Osteoblast (primary cell): Measurements from ENCODE around the gene PACS1. TPM values are rescaled to one million over a fixed set of nuclear protein-coding genes. Genes with fewer than 3 reads are reported as not detected.
A peak's percentile ranks its signal among the peaks of the same experiment; 100 is the strongest.

Experiments used
- DNase-seq: peaks from one replicate; pipeline ENCODE4 v3.0.0; 2011; ENCODE audit warnings: low spot score, mixed read lengths; ENCODE audit not compliant: insufficient read length; ENCODE audit errors: missing footprints
- H2AFZ ChIP-seq: 2 replicates; pipeline ENCODE4 v1.6.0; 2011; ENCODE audit warnings: mild to moderate bottlenecking, low read length
- H3K27ac ChIP-seq: 2 replicates; pipeline ENCODE4 v1.5.1; 2011; ENCODE audit warnings: mild to moderate bottlenecking, low read depth, low read length, moderate library complexity
- H3K27me3 ChIP-seq: 2 replicates; pipeline ENCODE4 v1.6.0; 2012; ENCODE audit warnings: mild to moderate bottlenecking, control low read depth, inconsistent platforms, low read length, moderate library complexity; ENCODE audit not compliant: insufficient read depth
- H3K36me3 ChIP-seq: 2 replicates; pipeline ENCODE4 v1.5.1; 2011; ENCODE audit warnings: mild to moderate bottlenecking, low read length, control low read depth, moderate library complexity; ENCODE audit not compliant: insufficient read depth
- H3K4me1 ChIP-seq: 2 replicates; pipeline ENCODE4 v1.5.1; 2011; ENCODE audit warnings: mild to moderate bottlenecking, low read length, control low read depth, moderate library complexity; ENCODE audit not compliant: insufficient read depth
- H3K4me2 ChIP-seq: 2 replicates; pipeline ENCODE4 v1.6.0; 2011; ENCODE audit warnings: mild to moderate bottlenecking, low read length; ENCODE audit not compliant: insufficient read depth
- H3K4me3 ChIP-seq: fragments of 200-600 bp; sonication (generic); 3 replicates; pipeline ENCODE4 v1.5.1; 2012; ENCODE audit warnings: mild to moderate bottlenecking, low read length, inconsistent platforms; ENCODE audit not compliant: insufficient read depth
- H3K79me2 ChIP-seq: 2 replicates; pipeline ENCODE4 v1.6.0; 2012; ENCODE audit warnings: mild to moderate bottlenecking, low read length, control low read depth, inconsistent platforms; ENCODE audit not compliant: insufficient read depth
- H3K9me3 ChIP-seq: 2 replicates; pipeline ENCODE4 v1.5.1; 2011; ENCODE audit warnings: low read depth, low read length, control low read depth
- H4K20me1 ChIP-seq: 2 replicates; pipeline ENCODE4 v1.6.0; 2012; ENCODE audit warnings: mild to moderate bottlenecking, low read length, control low read depth; ENCODE audit not compliant: insufficient read depth
- total RNA-seq: library from RNA; depleted of rRNA; stranded (reverse); fragments of >200 nt; gene quantifications from 2 replicates; pipeline ENCODE4 v1.2.3, GENCODE V29; 2012
- TF ChIP-seq, protein P1 (sequence below): IDR thresholded peaks from 2 replicates; pipeline ENCODE4 v1.5.1; 2011; ENCODE audit warnings: mild to moderate bottlenecking, low read depth, low read length, moderate library complexity; ENCODE audit errors: extremely low read depth

Gene PACS1
- total RNA-seq, 1 donor = 38.0 TPM

DNA sequence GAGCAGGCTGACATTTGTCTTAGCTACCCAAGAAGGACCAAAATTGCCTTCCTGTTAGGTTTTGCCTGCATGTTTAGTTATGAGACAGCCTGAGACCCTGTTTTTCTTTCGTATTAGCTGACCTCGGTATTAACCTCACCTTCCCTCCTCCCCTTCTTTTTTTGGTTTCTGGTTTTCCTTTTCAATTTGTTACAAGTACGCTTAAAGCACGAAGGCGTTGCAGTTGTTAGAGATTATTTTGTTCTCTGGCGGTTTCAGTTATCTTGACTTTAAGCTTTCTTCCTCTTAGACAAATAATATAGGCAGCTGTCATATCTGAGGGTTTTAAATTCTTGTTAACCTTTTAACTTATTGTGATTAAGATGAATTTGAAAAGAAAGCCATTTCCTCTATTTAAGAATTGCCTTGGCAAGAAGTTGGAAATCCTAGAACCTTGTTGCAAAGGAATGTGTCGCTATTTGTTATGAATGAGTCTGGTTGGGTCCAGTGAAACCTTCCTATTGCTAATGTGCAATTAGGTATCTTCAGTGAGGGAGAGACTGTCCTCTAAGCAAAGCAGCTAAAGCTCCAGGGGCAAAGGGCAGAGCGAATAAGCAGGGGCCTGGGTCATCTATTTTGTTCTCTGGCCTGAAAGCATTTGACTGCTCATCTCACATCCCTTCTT lies 45.7 kb downstream of the PACS1 start:
- Histone ChIP-seq H3K36me3 (no peaks in the 10 kb centered on the region), H3K4me2 (no peak overlapping the region), H3K79me2 (peaks cover 72% of the 10 kb centered on the region), H3K9me3 (no peaks in the 10 kb centered on the region), H3K4me3 (no peak overlapping the region), H3K27me3 (no peaks in the 10 kb centered on the region), H4K20me1 (peaks cover 9% of the 10 kb centered on the region), H3K27ac (no peak overlapping the region), H2AFZ (no peak overlapping the region), H3K4me1 (peaks cover 48% of the 10 kb centered on the region)
- no peak for DNase-seq
- TF ChIP-seq, protein P1, sequence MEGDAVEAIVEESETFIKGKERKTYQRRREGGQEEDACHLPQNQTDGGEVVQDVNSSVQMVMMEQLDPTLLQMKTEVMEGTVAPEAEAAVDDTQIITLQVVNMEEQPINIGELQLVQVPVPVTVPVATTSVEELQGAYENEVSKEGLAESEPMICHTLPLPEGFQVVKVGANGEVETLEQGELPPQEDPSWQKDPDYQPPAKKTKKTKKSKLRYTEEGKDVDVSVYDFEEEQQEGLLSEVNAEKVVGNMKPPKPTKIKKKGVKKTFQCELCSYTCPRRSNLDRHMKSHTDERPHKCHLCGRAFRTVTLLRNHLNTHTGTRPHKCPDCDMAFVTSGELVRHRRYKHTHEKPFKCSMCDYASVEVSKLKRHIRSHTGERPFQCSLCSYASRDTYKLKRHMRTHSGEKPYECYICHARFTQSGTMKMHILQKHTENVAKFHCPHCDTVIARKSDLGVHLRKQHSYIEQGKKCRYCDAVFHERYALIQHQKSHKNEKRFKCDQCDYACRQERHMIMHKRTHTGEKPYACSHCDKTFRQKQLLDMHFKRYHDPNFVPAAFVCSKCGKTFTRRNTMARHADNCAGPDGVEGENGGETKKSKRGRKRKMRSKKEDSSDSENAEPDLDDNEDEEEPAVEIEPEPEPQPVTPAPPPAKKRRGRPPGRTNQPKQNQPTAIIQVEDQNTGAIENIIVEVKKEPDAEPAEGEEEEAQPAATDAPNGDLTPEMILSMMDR = no peak

DNA sequence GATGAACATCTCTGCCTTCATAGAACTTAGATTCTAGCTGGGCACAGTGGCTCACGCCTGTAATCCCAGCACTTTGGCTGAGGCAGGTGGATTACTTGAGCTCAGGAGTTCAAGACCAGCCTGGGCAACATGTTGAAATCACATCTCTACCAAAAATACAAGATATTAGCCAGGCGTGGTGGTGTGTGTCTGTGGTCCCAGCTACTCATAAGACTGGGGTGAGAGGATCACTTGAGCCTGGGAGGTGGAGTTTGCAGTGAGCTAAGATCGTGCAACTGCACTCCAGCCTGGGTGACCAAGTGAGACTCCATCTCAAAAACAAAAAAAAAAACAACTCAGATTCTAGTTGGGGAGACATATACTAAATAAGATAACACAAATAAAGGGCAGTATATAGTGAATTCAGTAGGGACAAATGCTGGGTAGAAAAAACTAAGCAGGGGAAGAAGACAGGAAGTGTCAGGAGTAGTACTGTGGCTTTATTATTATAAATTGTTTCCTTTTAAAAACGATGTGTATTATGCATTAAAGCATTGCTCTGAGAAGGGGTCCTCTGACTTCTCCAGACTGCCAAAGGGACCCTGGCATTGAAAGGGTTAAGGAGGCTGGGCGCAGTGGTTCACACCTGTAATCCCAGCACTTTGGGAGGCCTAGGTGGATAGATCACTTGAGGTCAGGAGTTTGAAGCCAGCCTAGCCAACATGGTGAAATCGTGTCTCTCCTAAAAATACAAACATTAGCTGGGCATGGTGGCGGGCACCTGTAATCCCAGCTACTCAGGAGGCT lies 46.7 kb downstream of the PACS1 start:
- H3K4me1 ChIP-seq = peaks cover 48% of the 10 kb centered on the region
- peaks cover 73% of the 10 kb centered on the region for H3K79me2 ChIP-seq

DNA sequence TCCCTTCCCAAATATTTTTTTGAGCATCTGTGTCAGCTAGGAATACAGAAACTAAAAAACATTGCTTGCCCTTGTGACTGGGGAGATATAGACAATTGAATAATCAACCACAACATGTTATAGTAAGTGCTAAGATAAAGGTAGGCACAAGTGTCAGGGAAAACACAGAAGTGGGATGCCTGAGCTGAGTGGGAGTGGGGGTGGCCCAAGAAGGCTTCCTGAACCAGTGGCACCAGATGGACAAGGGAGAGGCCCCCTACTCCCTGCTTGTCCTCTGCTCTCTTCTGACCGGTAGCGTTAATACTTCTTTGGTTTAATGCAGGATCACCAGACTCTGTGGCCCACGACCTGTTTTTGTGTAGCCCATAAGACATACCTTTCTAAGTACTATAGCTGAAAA lies 48.8 kb downstream of the PACS1 start:
- TF ChIP-seq, protein P1 = no peak
- no peak for DNase-seq
- no peaks in the 10 kb centered on the region for H3K36me3 ChIP-seq
- H3K9me3 ChIP-seq = no peaks in the 10 kb centered on the region
- H4K20me1 ChIP-seq = peaks cover 9% of the 10 kb centered on the region
- H2AFZ ChIP-seq = no peak overlapping the region
- H3K27ac ChIP-seq = peak overlapping the region; percentile 83
- H3K4me1 ChIP-seq = peaks cover 27% of the 10 kb centered on the region
- peak overlapping the region; percentile 70 for H3K4me2 ChIP-seq
- no peaks in the 10 kb centered on the region for H3K27me3 ChIP-seq
- peaks cover 80% of the 10 kb centered on the region for H3K79me2 ChIP-seq
- no peak overlapping the region for H3K4me3 ChIP-seq

More for the DNA sequence above, 46.7 kb downstream of the PACS1 start:
- H3K27ac ChIP-seq = no peak overlapping the region
- no peak overlapping the region for H3K4me2 ChIP-seq
- peaks cover 9% of the 10 kb centered on the region for H4K20me1 ChIP-seq
- H3K27me3 ChIP-seq = no peaks in the 10 kb centered on the region
- no peaks in the 10 kb centered on the region for H3K36me3 ChIP-seq
- no peak overlapping the region for H2AFZ ChIP-seq
- no peaks in the 10 kb centered on the region for H3K9me3 ChIP-seq
- no peak overlapping the region for H3K4me3 ChIP-seq
- no peak for DNase-seq
- TF ChIP-seq, protein P1 = no peak

DNA sequence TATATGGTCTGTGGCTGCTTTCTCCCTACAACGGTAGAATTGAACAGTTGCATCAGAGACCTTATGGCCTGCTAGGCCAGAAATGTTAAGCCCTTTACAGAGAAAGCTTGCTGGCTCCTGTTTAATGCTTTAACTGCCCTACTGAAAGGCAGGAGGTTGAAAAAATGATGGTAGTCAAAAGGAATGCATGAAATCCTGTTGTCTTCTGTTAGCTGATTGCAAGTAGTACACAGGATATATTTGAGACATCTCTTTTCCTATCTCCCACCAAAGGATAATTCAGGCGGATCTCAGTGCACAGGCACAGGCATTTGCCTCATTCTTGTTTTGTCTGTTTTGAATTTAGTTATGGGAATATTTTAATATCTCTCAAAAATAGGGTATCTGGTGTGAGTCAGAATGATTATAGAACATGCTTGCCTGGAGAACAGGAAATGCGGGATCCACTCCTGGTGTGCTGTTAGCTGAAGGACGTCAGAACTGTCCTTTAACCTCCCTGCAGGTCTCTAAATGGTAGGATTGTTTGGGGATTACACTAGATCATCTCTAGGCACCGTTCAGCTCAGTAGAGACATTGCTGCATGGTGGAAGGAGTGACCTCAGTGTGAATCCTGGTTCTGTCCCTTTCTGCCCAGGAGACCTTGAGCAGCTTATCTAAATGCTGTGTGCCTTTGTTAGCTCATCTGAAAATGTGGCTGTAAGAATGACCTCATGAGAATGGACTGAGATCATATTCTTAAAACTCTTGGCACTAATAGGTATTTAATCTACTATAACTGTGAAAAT lies 49.5 kb downstream of the PACS1 start:
- Histone ChIP-seq H3K4me3 (no peak overlapping the region), H3K4me1 (peaks cover 33% of the 10 kb centered on the region), H3K27me3 (no peaks in the 10 kb centered on the region), H2AFZ (peak overlapping the region; percentile 45), H3K27ac (peak overlapping the region; percentile 83), H4K20me1 (peaks cover 9% of the 10 kb centered on the region), H3K9me3 (no peaks in the 10 kb centered on the region), H3K4me2 (peak overlapping the region; percentile 70), H3K36me3 (no peaks in the 10 kb centered on the region), H3K79me2 (peaks cover 82% of the 10 kb centered on the region)
- no peak for DNase-seq
- TF ChIP-seq, protein P1 = no peak
